Omental fat pad (tissue), 4 donors: ENCODE data around the gene FOXN1. TPM values are rescaled to one million over a fixed set of nuclear protein-coding genes. Genes with fewer than 3 reads are reported as not detected.

Experiments
- ATAC-seq: fragments of 150-250 bp; one replicate; pipeline ENCODE4 v1.9.1; 2016; ENCODE audit warnings: mild to moderate bottlenecking, moderate library complexity; ENCODE audit not compliant: low FRiP score
- DNase-seq: peaks from one replicate; pipeline ENCODE4 v3.0.0-alpha.2; 2019; ENCODE audit warnings: low spot score
- CTCF ChIP-seq, 3 donors: fragments of 450-650 bp; IDR thresholded peaks; one replicate each; pipeline ENCODE4 v1.5.1; 2016 to 2017; ENCODE audit warnings: antibody characterized with exemption in 3 of 3, mild to moderate bottlenecking in 3 of 3, moderate library complexity in 2 of 3
- total RNA-seq, 4 donors: library from RNA; depleted of rRNA; stranded (reverse); fragments of >200 nt; gene quantifications; one replicate each; pipeline ENCODE4 v1.1.0, GENCODE V29; 2016

The FOXN1 gene
- total RNA-seq, 4 donors from 2014 or later, result not detected

- no peak for TF ChIP-seq CTCF (IDR thresholded peaks at IDR 0.05)
- ATAC-seq, result peak; percentile 88
- peak; percentile 38 for DNase-seq
These were observed 46.2 kb downstream of the FOXN1 start, which contains the start of gene UNC119 for GRCh38 chr17:28552176-28552999. Gene UNC119, minus strand, starts transcription at chr17:28552624. Its CDS starts 67 bp downstream, at chr17:28552557.

- ATAC-seq (no peak), DNase-seq (no peak)
- TF ChIP-seq CTCF (IDR thresholded peaks at IDR 0.05), result no peak
These were observed 46.9 kb downstream of the FOXN1 start for GRCh38 chr17:28553000-28553505.

DNA sequence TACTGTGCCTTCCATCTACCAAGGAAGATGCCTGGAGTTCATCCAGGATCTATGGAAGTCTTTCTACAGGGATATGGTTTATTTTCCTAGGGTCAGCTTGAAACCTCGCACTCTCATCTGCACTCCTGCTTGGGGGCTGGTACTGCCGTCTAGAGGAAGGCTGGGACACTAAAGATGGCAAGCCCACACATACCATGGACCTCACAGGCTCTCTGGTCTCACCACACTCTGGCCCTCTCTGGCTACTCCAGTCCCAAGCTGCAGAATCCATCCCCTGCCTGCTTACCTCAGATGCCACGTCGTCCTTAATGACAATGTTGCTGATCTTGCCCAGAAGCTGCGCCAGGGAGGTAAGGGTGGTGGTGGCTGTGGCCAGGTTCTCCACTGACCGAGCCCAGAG lies 48.4 kb downstream of the FOXN1 start:
- no peak for TF ChIP-seq CTCF (IDR thresholded peaks at IDR 0.05)

GRCh38 chr17:28555022-28555421 lies 48.9 kb downstream of the FOXN1 start:
- no peak for TF ChIP-seq CTCF (IDR thresholded peaks at IDR 0.05)
- DNase-seq (no peak), ATAC-seq (no peak)

More for the DNA sequence above, 48.4 kb downstream of the FOXN1 start:
- ATAC-seq (no peak), DNase-seq (no peak)

- no peak for ATAC-seq
- TF ChIP-seq CTCF (IDR thresholded peaks at IDR 0.05), result no peak
These were observed 57.3 kb downstream of the FOXN1 start for GRCh38 chr17:28563475-28563874.

GRCh38 chr17:28567604-28568003 lies 61.5 kb downstream of the FOXN1 start:
- no peak for TF ChIP-seq CTCF (IDR thresholded peaks at IDR 0.05)
- ATAC-seq (no peak), DNase-seq (no peak)

More at GRCh38 chr17:28563475-28563874, 57.3 kb downstream of the FOXN1 start:
- no peak for DNase-seq

DNA sequence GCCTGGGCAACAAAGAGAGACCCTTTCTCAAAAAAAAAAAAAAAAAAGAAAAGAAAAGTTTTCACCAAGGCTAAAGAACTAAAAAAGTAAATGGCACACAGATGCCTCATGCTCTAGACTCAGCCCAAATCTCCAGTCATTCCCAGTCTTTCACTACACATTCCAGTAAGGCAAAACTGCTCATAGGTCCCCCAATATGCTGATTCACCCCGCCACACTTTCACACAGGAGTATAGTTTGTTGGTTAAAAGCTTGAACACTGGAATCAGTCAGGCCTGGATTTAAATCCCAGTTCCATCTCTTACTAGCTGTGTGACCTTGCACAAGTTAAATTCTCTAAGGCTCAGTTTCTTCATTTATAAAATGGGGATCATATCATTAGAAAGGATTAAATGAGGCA lies 63.3 kb downstream of the FOXN1 start:
- TF ChIP-seq CTCF (IDR thresholded peaks at IDR 0.05), result no peak
- DNase-seq (no peak), ATAC-seq (no peak)
